ENCODE measurements around the gene CRISPLD2. TPM values are rescaled to one million over a fixed set of nuclear protein-coding genes. Genes with fewer than 3 reads are reported as not detected.
A peak's percentile ranks its signal among the peaks of the same experiment; 100 is the strongest.

The CRISPLD2 gene
- total and polyA plus RNA-seq, 9 of the 15 experiments (the other 6 are each of a cell fraction or from before 2014, with no cell fraction given) = 0.03 to 0.24 (median 0.04) TPM; not detected in 4

GRCh38 chr16:84868829-84869472, 49.2 kb downstream of the CRISPLD2 start:
- Histone ChIP-seq H3K4me3 (no peak overlapping the region), H3K9me1 (ENCODE audit: control insufficient read depth, insufficient read depth, low read length) (no peaks in the 10 kb centered on the region), H3K4me1 (replicated peaks in 1 of 2; ENCODE audit: control insufficient read depth in 2 of 2, insufficient read depth in 2 of 2, low read length in 2 of 2) (peaks cover 0 to 3% of the 10 kb centered on the region in 2 experiments; a peak in 2 of 5 replicates), H3K9ac (ENCODE audit: insufficient read depth in 1 of 2, low read depth in 2 of 2, low read length in 2 of 2) (no peak overlapping the region), H3K27me3 (ENCODE audit: control insufficient read depth in 2 of 2, insufficient read depth in 2 of 2, low read length in 2 of 2) (peaks cover 57 to 60% of the 10 kb centered on the region in 2 experiments), H3K79me2 (ENCODE audit: control insufficient read depth, insufficient read depth, low read length) (no peaks in the 10 kb centered on the region), H3K4me2 (ENCODE audit: insufficient read depth, low read length) (no peak overlapping the region), H3K36me3 (ENCODE audit: control insufficient read depth, insufficient read depth, low read length) (no peaks in the 10 kb centered on the region), H3K27ac (ENCODE audit: extremely low read depth, low read depth, low read length) (no peak overlapping the region), H2AFZ (ENCODE audit: low read depth, low read length) (no peak overlapping the region), H4K20me1 (replicated peaks; ENCODE audit: control insufficient read depth, insufficient read depth, low read length) (no peaks in the 10 kb centered on the region), H3K9me3 (replicated peaks; ENCODE audit: control insufficient read depth, insufficient read depth, low read depth, low read length) (no peaks in the 10 kb centered on the region)
- CTCF ChIA-PET (ENCODE audit: low intra/inter-chr PET ratio) = no interaction called here
- DNase-seq (ENCODE audit: extremely low read depth in 1 of 4, low spot score in 3 of 4) (no peak), FAIRE-seq (no peak), ATAC-seq (peak; percentile 37; the same call in 1 of the 3 replicates)
- TF ChIP-seq ILK (tag; IDR thresholded peaks at IDR 0.05; ENCODE audit: borderline replicate concordance, low read depth) (no peak), CBFB (CRISPR knock-in tag; IDR thresholded peaks at IDR 0.05) (0 out of 2 replicates have a peak, but pooled peaks have one; percentile 45)
- BruUV-seq (replicated peaks) = no TSS peak
- POLR2A ChIA-PET = interaction anchor here (1.0 to 2.0 kb wide), 2 partner anchors 9 to 13 kb away, joined by 5 to 7 read pairs; no protein-coding TSS in a partner anchor
- in situ Hi-C loops (cut with MboI) (no loop called here), intact Hi-C loops (cut with micrococcal nuclease) (no loop called here)
- WGBS (ENCODE audit: insufficient coverage, low coverage, missing lambda C conversion rate) = 17% methylated on average over 17 of the region's 17 CpGs

DNA sequence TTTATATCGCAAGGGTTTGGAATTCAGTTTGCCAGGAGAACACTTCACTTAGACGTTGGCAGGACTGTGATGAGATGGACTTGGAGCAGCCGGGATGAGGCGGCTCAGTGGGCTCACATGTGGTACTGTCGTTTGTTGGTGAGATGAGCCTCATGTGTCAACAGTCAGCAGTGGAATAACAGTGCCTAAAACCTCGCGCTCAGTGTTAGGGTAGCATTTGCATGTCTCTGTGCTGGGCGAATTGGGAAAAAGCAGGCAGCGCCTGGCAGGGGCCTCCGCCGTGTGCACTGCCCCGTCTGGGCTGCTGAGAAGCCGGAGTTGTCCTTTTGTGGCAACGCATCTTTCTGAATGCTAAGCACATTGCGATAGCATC, 49.7 kb downstream of the CRISPLD2 start:
- no peak overlapping the region for H3K4me2 ChIP-seq (ENCODE audit: insufficient read depth, low read length)
- H3K9me3 ChIP-seq (replicated peaks; ENCODE audit: control insufficient read depth, insufficient read depth, low read depth, low read length) = no peaks in the 10 kb centered on the region
- H3K79me2 ChIP-seq (ENCODE audit: control insufficient read depth, insufficient read depth, low read length) = no peaks in the 10 kb centered on the region
- CTCF ChIA-PET (ENCODE audit: low intra/inter-chr PET ratio) = no interaction called here
- no peak overlapping the region for H3K4me3 ChIP-seq
- intact Hi-C loops (cut with micrococcal nuclease) (no loop called here), in situ Hi-C loops (cut with MboI) (no loop called here)
- peaks cover 52 to 55% of the 10 kb centered on the region in 2 experiments for H3K27me3 ChIP-seq (ENCODE audit: control insufficient read depth in 2 of 2, insufficient read depth in 2 of 2, low read length in 2 of 2)
- H3K27ac ChIP-seq (ENCODE audit: extremely low read depth, low read depth, low read length) = no peak overlapping the region
- FAIRE-seq = no peak
- H4K20me1 ChIP-seq (replicated peaks; ENCODE audit: control insufficient read depth, insufficient read depth, low read length) = no peaks in the 10 kb centered on the region
- no peak overlapping the region for H2AFZ ChIP-seq (ENCODE audit: low read depth, low read length)
- peaks cover 0 to 3% of the 10 kb centered on the region in 2 experiments; a peak in 3 of 5 replicates for H3K4me1 ChIP-seq (replicated peaks in 1 of 2; ENCODE audit: control insufficient read depth in 2 of 2, insufficient read depth in 2 of 2, low read length in 2 of 2)
- POLR2A ChIA-PET = interaction anchor here (2.0 kb wide), 1 partner anchor 8 kb away, joined by 5 read pairs; no protein-coding TSS in a partner anchor
- DNase-seq (ENCODE audit: extremely low read depth in 1 of 4, low spot score in 3 of 4) = no peak
- no peaks in the 10 kb centered on the region for H3K36me3 ChIP-seq (ENCODE audit: control insufficient read depth, insufficient read depth, low read length)
- no peaks in the 10 kb centered on the region for H3K9me1 ChIP-seq (ENCODE audit: control insufficient read depth, insufficient read depth, low read length)
- ATAC-seq = no peak
- H3K9ac ChIP-seq (ENCODE audit: insufficient read depth in 1 of 2, low read depth in 2 of 2, low read length in 2 of 2) = no peak overlapping the region; a peak in 1 of 4 replicates
- BruUV-seq (replicated peaks) = no TSS peak
- 23% methylated on average over 15 of the region's 15 CpGs for WGBS (ENCODE audit: insufficient coverage, low coverage, missing lambda C conversion rate)
- TF ChIP-seq, protein P1, sequence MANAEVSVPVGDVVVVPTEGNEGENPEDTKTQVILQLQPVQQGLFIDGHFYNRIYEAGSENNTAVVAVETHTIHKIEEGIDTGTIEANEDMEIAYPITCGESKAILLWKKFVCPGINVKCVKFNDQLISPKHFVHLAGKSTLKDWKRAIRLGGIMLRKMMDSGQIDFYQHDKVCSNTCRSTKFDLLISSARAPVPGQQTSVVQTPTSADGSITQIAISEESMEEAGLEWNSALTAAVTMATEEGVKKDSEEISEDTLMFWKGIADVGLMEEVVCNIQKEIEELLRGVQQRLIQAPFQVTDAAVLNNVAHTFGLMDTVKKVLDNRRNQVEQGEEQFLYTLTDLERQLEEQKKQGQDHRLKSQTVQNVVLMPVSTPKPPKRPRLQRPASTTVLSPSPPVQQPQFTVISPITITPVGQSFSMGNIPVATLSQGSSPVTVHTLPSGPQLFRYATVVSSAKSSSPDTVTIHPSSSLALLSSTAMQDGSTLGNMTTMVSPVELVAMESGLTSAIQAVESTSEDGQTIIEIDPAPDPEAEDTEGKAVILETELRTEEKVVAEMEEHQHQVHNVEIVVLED (CRISPR knock-in tag; IDR thresholded peaks at IDR 0.05) = no peak
- no peak for TF ChIP-seq ZNF431 (CRISPR knock-in tag; IDR thresholded peaks at IDR 0.05)
- no peak for TF ChIP-seq FOXP1 (CRISPR knock-in tag; IDR thresholded peaks at IDR 0.05)
- TF ChIP-seq PRDM10 (IDR thresholded peaks at IDR 0.05; ENCODE audit: partially characterized antibody) = no peak
- no peak for TF ChIP-seq ZBTB26 (CRISPR knock-in tag; IDR thresholded peaks at IDR 0.05)
